Epithelial cell of proximal tubule (primary cell): ENCODE data around the gene SLC38A11. TPM values are rescaled to one million over a fixed set of nuclear protein-coding genes. Genes with fewer than 3 reads are reported as not detected.

Experiments
- DNase-seq: peaks from one replicate; pipeline ENCODE4 v3.0.0-alpha.2; 2011; ENCODE audit warnings: low read depth
- H3K4me3 ChIP-seq: 2 replicates; pipeline ENCODE4 v1.5.1; 2011; ENCODE audit warnings: low read depth, mild to moderate bottlenecking, low read length
- CTCF ChIP-seq: conservative IDR thresholded peaks from 2 replicates; pipeline ENCODE4 v1.5.1; 2012; ENCODE audit warnings: low read depth, mild to moderate bottlenecking, low read length
- total RNA-seq: library from RNA; depleted of rRNA; stranded (reverse); fragments of >200 nt; gene quantifications from 2 replicates; pipeline ENCODE4 v1.2.3, GENCODE V29; 2015

The SLC38A11 gene
- total RNA-seq, 1 donor from 2014 or later = 0.17 TPM

- no peak for TF ChIP-seq CTCF
- DNase-seq = peak; percentile 87
- H3K4me3 ChIP-seq = peak overlapping the region; percentile 31
These were observed 34.9 kb downstream of the SLC38A11 start for GRCh38 chr2:164920430-164920829.

- no peak overlapping the region for H3K4me3 ChIP-seq
- TF ChIP-seq CTCF = peak; percentile 81
- no peak for DNase-seq
These were observed 37.9 kb downstream of the SLC38A11 start for GRCh38 chr2:164917296-164917903.

GRCh38 chr2:164915566-164915965 lies 39.8 kb downstream of the SLC38A11 start:
- H3K4me3 ChIP-seq = no peak overlapping the region
- DNase-seq = no peak
- no peak for TF ChIP-seq CTCF

- DNase-seq = no peak
- H3K4me3 ChIP-seq = no peak overlapping the region
- peak; percentile 37 for TF ChIP-seq CTCF
These were observed 41.5 kb downstream of the SLC38A11 start for GRCh38 chr2:164913640-164914350.

GRCh38 chr2:164913011-164913410 lies 42.3 kb downstream of the SLC38A11 start:
- no peak for DNase-seq
- H3K4me3 ChIP-seq = no peak overlapping the region
- no peak for TF ChIP-seq CTCF

GRCh38 chr2:164911832-164912231 lies 43.5 kb downstream of the SLC38A11 start:
- DNase-seq = no peak
- TF ChIP-seq CTCF = no peak
- no peak overlapping the region for H3K4me3 ChIP-seq
